ENCODE data around the gene EIF2A.
"Not testable (repeated sequence)": the region's sequence is repeated elsewhere in the genome, so short reads cannot be mapped to it uniquely, and the experiment has no call there.

EIF2A gene

GRCh38 chr3:150599611-150600297 is 53.2 kb downstream of the EIF2A start:
- no peak for TF ChIP-seq CTCF (IDR thresholded peaks at IDR 0.05; ENCODE audit: low read depth, low read length, missing control alignments)
- H3K4me3 ChIP-seq (ENCODE audit: low read depth, low read length) = peak overlapping the region; percentile 88; the same call in 1 of the 2 replicates
- DNase-seq (ENCODE audit: low read depth) = no peak

GRCh38 chr3:150600647-150601530 is 54.3 kb downstream of the EIF2A start:
- peak overlapping the region; percentile 88 for H3K4me3 ChIP-seq (ENCODE audit: low read depth, low read length)
- not testable (repeated sequence) for DNase-seq (ENCODE audit: low read depth)

GRCh38 chr3:150602426-150603152 is 56.0 kb downstream of the EIF2A start:
- H3K4me3 ChIP-seq (ENCODE audit: low read depth, low read length) = peak overlapping the region; percentile 88
- no peak for TF ChIP-seq CTCF (IDR thresholded peaks at IDR 0.05; ENCODE audit: low read depth, low read length, missing control alignments)
- no peak for DNase-seq (ENCODE audit: low read depth)

GRCh38 chr3:150603153-150603979 is 56.8 kb downstream of the EIF2A start, which contains the start of gene SELENOT:
TSS of gene SELENOT (plus strand) at chr3:150603321. CDS start at chr3:150603363, 42 bp downstream.
- peak within 1 kb of the TSS; percentile 88 for H3K4me3 ChIP-seq (ENCODE audit: low read depth, low read length)
- peak; percentile 27 for TF ChIP-seq CTCF (IDR thresholded peaks at IDR 0.05; ENCODE audit: low read depth, low read length, missing control alignments)
- peak; percentile 90 for DNase-seq (ENCODE audit: low read depth)

- no peak for TF ChIP-seq CTCF (IDR thresholded peaks at IDR 0.05; ENCODE audit: low read depth, low read length, missing control alignments)
- H3K4me3 ChIP-seq (ENCODE audit: low read depth, low read length) = peak overlapping the region; percentile 88
- no peak for DNase-seq (ENCODE audit: low read depth)
These were observed 57.4 kb downstream of the EIF2A start for GRCh38 chr3:150603980-150604319.

- peak overlapping the region; percentile 31 for H3K4me3 ChIP-seq (ENCODE audit: low read depth, low read length)
- TF ChIP-seq CTCF (IDR thresholded peaks at IDR 0.05; ENCODE audit: low read depth, low read length, missing control alignments) = no peak
- DNase-seq (ENCODE audit: low read depth) = no peak
These were observed 59.5 kb downstream of the EIF2A start for GRCh38 chr3:150605998-150606641.
